Measurements from ENCODE around the gene CENPB.

DNA sequence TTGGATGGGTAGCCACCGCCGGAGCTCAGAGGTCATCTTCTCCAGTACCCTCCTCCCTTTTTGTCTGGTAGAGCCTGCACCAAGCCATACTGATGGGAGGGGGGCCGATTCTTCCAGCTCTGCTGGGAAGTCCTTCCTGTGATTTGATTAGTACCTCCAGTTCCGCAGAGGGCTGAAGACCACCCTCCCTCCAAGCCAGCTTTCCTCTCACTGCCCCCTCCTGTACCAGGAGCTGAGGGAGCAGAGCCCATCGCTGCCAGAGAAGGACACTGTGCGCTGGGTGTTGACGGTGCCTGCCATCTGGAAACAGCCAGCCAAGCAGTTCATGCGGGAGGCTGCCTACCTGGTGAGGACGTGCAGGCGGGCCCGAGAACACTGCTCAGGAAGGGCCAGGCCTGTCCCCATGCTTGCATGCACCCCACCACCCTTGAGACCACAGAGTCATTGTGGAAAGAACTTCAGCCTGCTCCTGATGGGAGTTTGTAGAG, 40.8 kb downstream of the CENPB start:
- TF ChIP-seq MYC (IDR thresholded peaks at IDR 0.05; ENCODE audit: insufficient read depth, insufficient read length, insufficient replicate concordance, low read length, severe bottlenecking): no peak
- TF ChIP-seq CREB1 (IDR thresholded peaks at IDR 0.05; ENCODE audit: low read depth): no peak
- no peak for TF ChIP-seq ZNF207 (IDR thresholded peaks at IDR 0.05; ENCODE audit: borderline replicate concordance)
